Lower leg skin (tissue), 3 donors: ENCODE results near the gene PRDM2.

Experiments used
- CTCF ChIP-seq, 3 donors: fragments of 450-650 bp; IDR thresholded peaks; one replicate each; pipeline ENCODE4 v1.5.1; 2016; ENCODE audit warnings: antibody characterized with exemption in 3 of 3, mild to moderate bottlenecking in 3 of 3, moderate library complexity in 2 of 3
- POLR2A ChIP-seq, 2 donors: fragments of 450-650 bp; IDR thresholded peaks; one replicate each; pipeline ENCODE4 v1.6.1; 2016 to 2017; ENCODE audit warnings: antibody characterized with exemption in 2 of 2, mild to moderate bottlenecking in 1 of 2, moderate library complexity in 1 of 2

- TF ChIP-seq CTCF (IDR thresholded peaks at IDR 0.05), result no peak
- no peak for TF ChIP-seq POLR2A (IDR thresholded peaks at IDR 0.05)
Measured at GRCh38 chr1:13697738-13698137, 2.2 kb upstream of the PRDM2 start.
